ENCODE results near the gene GCH1. TPM values are rescaled to one million over a fixed set of nuclear protein-coding genes. Genes with fewer than 3 reads are reported as not detected.

Gene GCH1
- total RNA-seq, 1 donor from 2014 or later: 0.43 TPM

DNA sequence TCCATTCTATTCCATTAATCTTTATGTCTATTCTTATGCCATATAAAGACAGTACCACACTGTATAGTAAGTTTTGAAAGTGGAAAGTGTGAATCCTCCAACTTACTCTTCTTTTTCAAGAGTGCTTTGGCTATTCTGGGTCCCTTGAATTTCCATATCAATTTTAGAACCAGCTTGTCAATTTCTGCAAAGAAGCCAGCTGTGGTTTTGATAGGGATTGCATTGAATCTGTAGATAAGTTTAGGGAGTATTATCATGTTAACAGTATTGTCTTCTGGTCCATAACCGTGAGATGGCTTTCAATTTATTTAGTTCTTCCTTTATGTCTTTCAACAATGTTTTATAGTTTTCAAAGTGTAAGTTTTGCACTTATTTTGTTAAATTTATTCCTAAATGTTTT, 34.2 kb upstream of the GCH1 start:
- TF ChIP-seq, protein P1, sequence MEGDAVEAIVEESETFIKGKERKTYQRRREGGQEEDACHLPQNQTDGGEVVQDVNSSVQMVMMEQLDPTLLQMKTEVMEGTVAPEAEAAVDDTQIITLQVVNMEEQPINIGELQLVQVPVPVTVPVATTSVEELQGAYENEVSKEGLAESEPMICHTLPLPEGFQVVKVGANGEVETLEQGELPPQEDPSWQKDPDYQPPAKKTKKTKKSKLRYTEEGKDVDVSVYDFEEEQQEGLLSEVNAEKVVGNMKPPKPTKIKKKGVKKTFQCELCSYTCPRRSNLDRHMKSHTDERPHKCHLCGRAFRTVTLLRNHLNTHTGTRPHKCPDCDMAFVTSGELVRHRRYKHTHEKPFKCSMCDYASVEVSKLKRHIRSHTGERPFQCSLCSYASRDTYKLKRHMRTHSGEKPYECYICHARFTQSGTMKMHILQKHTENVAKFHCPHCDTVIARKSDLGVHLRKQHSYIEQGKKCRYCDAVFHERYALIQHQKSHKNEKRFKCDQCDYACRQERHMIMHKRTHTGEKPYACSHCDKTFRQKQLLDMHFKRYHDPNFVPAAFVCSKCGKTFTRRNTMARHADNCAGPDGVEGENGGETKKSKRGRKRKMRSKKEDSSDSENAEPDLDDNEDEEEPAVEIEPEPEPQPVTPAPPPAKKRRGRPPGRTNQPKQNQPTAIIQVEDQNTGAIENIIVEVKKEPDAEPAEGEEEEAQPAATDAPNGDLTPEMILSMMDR (IDR thresholded peaks at IDR 0.05): no peak
- H3K4me3 Mint-ChIP-seq (ENCODE audit: unreplicated experiment): no peak overlapping the region
- DNase-seq (ENCODE audit: extremely low spot score, unreplicated experiment): no peak
- H3K27me3 Mint-ChIP-seq (ENCODE audit: unreplicated experiment): no peaks in the 10 kb centered on the region
- H3K9me3 Mint-ChIP-seq (ENCODE audit: unreplicated experiment): no peaks in the 10 kb centered on the region
- H3K4me1 Mint-ChIP-seq (ENCODE audit: unreplicated experiment): no peaks in the 10 kb centered on the region
- no peak overlapping the region for H3K27ac Mint-ChIP-seq (ENCODE audit: unreplicated experiment)
- peaks cover 2% of the 10 kb centered on the region for H3K36me3 Mint-ChIP-seq (ENCODE audit: unreplicated experiment)

DNA sequence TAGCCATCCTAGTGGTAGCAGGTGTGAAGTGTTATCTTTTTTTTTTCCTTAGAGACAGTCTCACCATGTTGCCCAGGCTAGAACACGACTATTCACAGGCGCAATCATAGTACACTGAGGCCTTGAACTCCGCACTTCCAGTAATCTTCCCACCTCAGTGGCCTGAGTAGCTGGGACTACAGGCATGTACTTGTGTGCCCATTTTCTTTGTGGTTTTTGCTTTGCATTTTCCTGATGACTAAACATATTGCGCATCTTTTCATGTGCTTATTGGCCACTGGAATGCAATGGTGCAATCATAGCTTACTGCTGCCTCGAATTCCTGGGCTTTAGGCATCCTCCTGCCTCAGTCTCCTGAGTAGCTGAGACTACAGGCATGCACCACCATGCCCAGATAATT, 33.3 kb upstream of the GCH1 start:
- Mint-ChIP-seq H3K36me3 (ENCODE audit: unreplicated experiment) (peaks cover 2% of the 10 kb centered on the region), H3K9me3 (ENCODE audit: unreplicated experiment) (no peaks in the 10 kb centered on the region), H3K27ac (ENCODE audit: unreplicated experiment) (no peak overlapping the region), H3K4me1 (ENCODE audit: unreplicated experiment) (no peaks in the 10 kb centered on the region), H3K4me3 (ENCODE audit: unreplicated experiment) (no peak overlapping the region), H3K27me3 (ENCODE audit: unreplicated experiment) (no peaks in the 10 kb centered on the region)
- no peak for DNase-seq (ENCODE audit: extremely low spot score, unreplicated experiment)
- TF ChIP-seq, protein P1 (IDR thresholded peaks at IDR 0.05): no peak

DNA sequence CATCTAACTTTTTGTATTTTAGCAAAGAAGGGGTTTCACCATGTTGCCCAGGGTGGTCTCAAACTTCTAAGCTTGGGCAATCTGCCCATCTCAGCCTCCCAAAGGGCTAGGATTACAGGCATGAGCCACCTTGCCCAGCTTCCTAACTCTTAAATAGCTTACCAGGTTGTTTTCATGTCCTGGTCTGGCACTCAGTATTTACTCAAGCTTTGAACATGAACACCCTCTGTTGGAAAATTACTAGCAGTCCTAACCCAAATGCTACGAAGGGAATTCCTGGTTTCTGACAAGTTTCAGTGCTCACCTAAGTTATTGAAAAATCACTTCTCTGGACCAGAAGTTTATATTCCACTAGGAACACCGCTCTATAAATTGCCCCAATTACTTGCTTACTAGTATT, 32.5 kb upstream of the GCH1 start:
- H3K27me3 Mint-ChIP-seq (ENCODE audit: unreplicated experiment): no peaks in the 10 kb centered on the region
- peaks cover 2% of the 10 kb centered on the region for H3K36me3 Mint-ChIP-seq (ENCODE audit: unreplicated experiment)
- H3K4me1 Mint-ChIP-seq (ENCODE audit: unreplicated experiment): no peaks in the 10 kb centered on the region
- DNase-seq (ENCODE audit: extremely low spot score, unreplicated experiment): no peak
- H3K9me3 Mint-ChIP-seq (ENCODE audit: unreplicated experiment): no peaks in the 10 kb centered on the region
- H3K4me3 Mint-ChIP-seq (ENCODE audit: unreplicated experiment): no peak overlapping the region
- TF ChIP-seq, protein P1 (IDR thresholded peaks at IDR 0.05): no peak
- H3K27ac Mint-ChIP-seq (ENCODE audit: unreplicated experiment): no peak overlapping the region

DNA sequence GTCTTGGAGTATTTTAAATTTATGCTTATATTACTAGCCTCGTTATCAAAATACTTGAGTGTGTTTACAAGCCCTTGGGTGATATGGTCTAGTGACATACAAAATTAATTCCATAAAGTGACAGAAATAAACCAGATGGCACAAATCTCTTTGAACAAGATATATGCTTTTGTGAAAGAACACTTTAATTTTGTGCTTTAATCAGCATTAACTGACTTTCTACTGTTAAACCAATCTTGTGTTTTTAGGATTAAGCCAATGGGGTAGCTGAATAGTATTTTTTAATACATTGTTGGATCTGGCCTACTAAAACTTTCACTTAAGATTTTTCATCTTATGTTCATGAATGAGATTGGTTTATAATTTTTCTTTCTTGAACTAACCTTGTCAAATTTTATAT, 30.4 kb upstream of the GCH1 start:
- Mint-ChIP-seq H3K9me3 (ENCODE audit: unreplicated experiment) (no peaks in the 10 kb centered on the region), H3K27ac (ENCODE audit: unreplicated experiment) (no peak overlapping the region), H3K4me1 (ENCODE audit: unreplicated experiment) (no peaks in the 10 kb centered on the region), H3K4me3 (ENCODE audit: unreplicated experiment) (no peak overlapping the region), H3K36me3 (ENCODE audit: unreplicated experiment) (peaks cover 1% of the 10 kb centered on the region), H3K27me3 (ENCODE audit: unreplicated experiment) (no peaks in the 10 kb centered on the region)
- DNase-seq (ENCODE audit: extremely low spot score, unreplicated experiment): no peak
- TF ChIP-seq, protein P1 (IDR thresholded peaks at IDR 0.05): no peak

DNA sequence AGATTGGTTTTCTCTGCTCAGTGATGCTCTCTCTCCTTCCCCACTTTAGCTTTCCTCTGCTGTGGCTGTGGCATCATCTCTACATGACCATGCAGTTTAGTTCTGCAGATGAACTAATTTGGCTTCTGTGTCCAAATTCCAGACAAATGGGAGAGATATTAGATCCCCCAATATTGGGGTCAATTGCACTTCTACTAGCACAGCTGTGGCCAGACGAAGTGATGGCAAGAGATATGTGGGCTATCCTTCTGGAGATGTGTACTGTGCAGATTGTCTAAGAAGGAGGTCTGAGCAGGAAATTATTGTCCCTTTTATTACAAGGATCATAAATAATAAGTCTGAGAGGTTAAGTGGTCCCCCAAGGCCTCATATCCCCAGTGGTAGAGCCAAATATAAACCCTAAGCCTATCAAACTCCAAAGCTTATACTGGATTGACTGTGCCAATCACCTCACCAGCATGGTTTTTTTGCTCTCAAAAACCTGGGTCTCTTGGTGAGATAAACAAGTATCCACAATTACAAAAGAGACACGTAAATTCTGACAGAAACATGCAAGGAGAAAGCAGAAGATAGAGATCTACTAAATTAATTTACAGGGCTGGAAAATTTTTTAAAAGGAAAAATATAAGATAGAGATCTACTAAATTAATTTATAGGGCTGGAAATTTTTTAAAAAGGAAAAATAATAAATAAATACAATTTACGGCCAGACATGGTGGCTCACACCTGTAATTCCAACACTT, 29.1 kb upstream of the GCH1 start:
- no peaks in the 10 kb centered on the region for H3K9me3 Mint-ChIP-seq (ENCODE audit: unreplicated experiment)
- no peaks in the 10 kb centered on the region for H3K36me3 Mint-ChIP-seq (ENCODE audit: unreplicated experiment)
- H3K4me3 Mint-ChIP-seq (ENCODE audit: unreplicated experiment): no peak overlapping the region
- H3K4me1 Mint-ChIP-seq (ENCODE audit: unreplicated experiment): no peaks in the 10 kb centered on the region
- DNase-seq (ENCODE audit: extremely low spot score, unreplicated experiment): no peak
- TF ChIP-seq, protein P1 (IDR thresholded peaks at IDR 0.05): no peak
- no peaks in the 10 kb centered on the region for H3K27me3 Mint-ChIP-seq (ENCODE audit: unreplicated experiment)
- H3K27ac Mint-ChIP-seq (ENCODE audit: unreplicated experiment): no peak overlapping the region
